ENCODE data around the gene GARIN1A. TPM values are rescaled to one million over a fixed set of nuclear protein-coding genes. Genes with fewer than 3 reads are reported as not detected.

Gene GARIN1A
- total and polyA plus RNA-seq, 2 donors (not counting 1 experiment from before 2014, with no cell fraction given) = 0.70 to 2.2 TPM

GRCh38 chr7:128693373-128694015, 21.4 kb downstream of the GARIN1A start:
- Histone ChIP-seq H3K79me2 (ENCODE audit: control insufficient read depth, insufficient read depth, low read length) (no peaks in the 10 kb centered on the region), H3K9ac (ENCODE audit: low read length) (no peak overlapping the region), H3K9me3 (ENCODE audit: control extremely low read depth in 1 of 3, control insufficient read depth in 2 of 3, insufficient read depth in 1 of 3, low read length in 2 of 3) (peaks cover 0 to 5% (median 0%) of the 10 kb centered on the region in 3 donors), H2AFZ (ENCODE audit: insufficient read depth, low read depth, low read length, poor library complexity, severe bottlenecking) (no peak overlapping the region), H3K4me2 (replicated peaks; ENCODE audit: low read depth, low read length, poor library complexity, severe bottlenecking) (no peak overlapping the region), H3K4me1 (ENCODE audit: control insufficient read depth in 2 of 2, insufficient read depth in 2 of 2, low read length in 2 of 2) (peaks cover 10 to 17% of the 10 kb centered on the region in 2 donors), H4K20me1 (ENCODE audit: control insufficient read depth, insufficient read depth, low read length, poor library complexity, severe bottlenecking) (no peaks in the 10 kb centered on the region), H3K27ac (ENCODE audit: low read length in 2 of 2) (no peak overlapping the region), H3K4me3 (ENCODE audit: control extremely low read depth in 1 of 5, extremely low read depth in 1 of 5, insufficient read depth in 1 of 5, low read depth in 2 of 5, low read length in 4 of 5) (no peak overlapping the region), H3K36me3 (replicated peaks in 1 of 2; ENCODE audit: control extremely low read depth in 1 of 2, control insufficient read depth in 1 of 2, extremely low read depth in 1 of 2, insufficient read depth in 2 of 2, low read length in 1 of 2) (no peaks in the 10 kb centered on the region), H3K27me3 (replicated peaks in 1 of 4; ENCODE audit: control extremely low read depth in 1 of 4, control insufficient read depth in 3 of 4, insufficient read depth in 4 of 4, low read length in 3 of 4) (peaks cover 0 to 32% (median 23%) of the 10 kb centered on the region in 4 experiments)
- H3K27ac Mint-ChIP-seq = no peak overlapping the region
- POLR2A ChIA-PET = no interaction called here
- H3K4me3 Mint-ChIP-seq = no peak overlapping the region
- DNase-seq (no peak), ATAC-seq (ENCODE audit: low read depth) (no peak)
- CTCF ChIA-PET = no interaction called here
- H3K4me1 Mint-ChIP-seq = peaks cover 14% of the 10 kb centered on the region
- H3K9me3 Mint-ChIP-seq (ENCODE audit: insufficient read depth) = no peaks in the 10 kb centered on the region
- 89% methylated on average over 18 of the region's 19 CpGs for WGBS (ENCODE audit: insufficient coverage)
- peaks cover 32% of the 10 kb centered on the region for H3K27me3 Mint-ChIP-seq
- TF ChIP-seq CTCF (IDR thresholded peaks at IDR 0.05) = no peak
- no peak for TF ChIP-seq EZH2 (IDR thresholded peaks at IDR 0.05; ENCODE audit: borderline replicate concordance, insufficient read depth, low read depth, low read length, poor library complexity, severe bottlenecking)
- intact Hi-C loops (cut with micrococcal nuclease) = no loop called here

- no peak overlapping the region for H3K4me3 ChIP-seq (ENCODE audit: control extremely low read depth in 1 of 5, extremely low read depth in 1 of 5, insufficient read depth in 1 of 5, low read depth in 2 of 5, low read length in 4 of 5)
- peaks cover 10 to 17% of the 10 kb centered on the region in 2 donors for H3K4me1 ChIP-seq (ENCODE audit: control insufficient read depth in 2 of 2, insufficient read depth in 2 of 2, low read length in 2 of 2)
- H3K4me2 ChIP-seq (replicated peaks; ENCODE audit: low read depth, low read length, poor library complexity, severe bottlenecking) = no peak overlapping the region
- DNase-seq (no peak), ATAC-seq (ENCODE audit: low read depth) (no peak)
- intact Hi-C loops (cut with micrococcal nuclease) = no loop called here
- Mint-ChIP-seq H3K27ac (no peak overlapping the region), H3K27me3 (peaks cover 41% of the 10 kb centered on the region), H3K9me3 (ENCODE audit: insufficient read depth) (no peaks in the 10 kb centered on the region), H3K4me3 (no peak overlapping the region), H3K4me1 (peaks cover 14% of the 10 kb centered on the region)
- no peak overlapping the region for H2AFZ ChIP-seq (ENCODE audit: insufficient read depth, low read depth, low read length, poor library complexity, severe bottlenecking)
- H3K79me2 ChIP-seq (ENCODE audit: control insufficient read depth, insufficient read depth, low read length) = no peaks in the 10 kb centered on the region
- no peak for TF ChIP-seq EZH2 (IDR thresholded peaks at IDR 0.05; ENCODE audit: borderline replicate concordance, insufficient read depth, low read depth, low read length, poor library complexity, severe bottlenecking)
- TF ChIP-seq CTCF (IDR thresholded peaks at IDR 0.05) = no peak
- no peak overlapping the region for H3K27ac ChIP-seq (ENCODE audit: low read length in 2 of 2)
- H3K9me3 ChIP-seq (ENCODE audit: control extremely low read depth in 1 of 3, control insufficient read depth in 2 of 3, insufficient read depth in 1 of 3, low read length in 2 of 3) = peaks cover 0 to 5% (median 0%) of the 10 kb centered on the region in 3 donors
- H3K36me3 ChIP-seq (replicated peaks in 1 of 2; ENCODE audit: control extremely low read depth in 1 of 2, control insufficient read depth in 1 of 2, extremely low read depth in 1 of 2, insufficient read depth in 2 of 2, low read length in 1 of 2) = no peaks in the 10 kb centered on the region
- POLR2A ChIA-PET = no interaction called here
- H3K27me3 ChIP-seq (replicated peaks in 1 of 4; ENCODE audit: control extremely low read depth in 1 of 4, control insufficient read depth in 3 of 4, insufficient read depth in 4 of 4, low read length in 3 of 4) = peaks cover 0 to 35% (median 30%) of the 10 kb centered on the region in 4 experiments
- CTCF ChIA-PET = no interaction called here
- H4K20me1 ChIP-seq (ENCODE audit: control insufficient read depth, insufficient read depth, low read length, poor library complexity, severe bottlenecking) = no peaks in the 10 kb centered on the region
- 62% methylated on average over 2 of the region's 2 CpGs for WGBS (ENCODE audit: insufficient coverage)
- no peak overlapping the region for H3K9ac ChIP-seq (ENCODE audit: low read length)
Measured at GRCh38 chr7:128694738-128695137, 22.6 kb downstream of the GARIN1A start.
